GM12878 (cell line): ENCODE data around the gene C1QL1. TPM values are rescaled to one million over a fixed set of nuclear protein-coding genes. Genes with fewer than 3 reads are reported as not detected.

ENCODE experiments used
- ATAC-seq: fragments of 200-7000 bp; cut with Tn5 transposase; 3 replicates; pipeline ENCODE4 v1.9.1; 2020; ENCODE audit warnings: mild to moderate bottlenecking, moderate library complexity
- BruUV-seq: library from RNA; stranded (reverse); fragments of 400-500 nt; replicated peaks from 2 replicates; lab custom pipeline; 2021; lab: Mats Ljungman, UMichigan
- CTCF ChIA-PET: fragments of 300-600 bp; sonication (Branson Sonifier 250); formaldehyde crosslinking; extraction: SDS; loops from one replicate; lab custom pipeline; 2021; ENCODE audit warnings: inconsistent platforms; lab: Yijun Ruan, JAX
- POLR2A ChIA-PET: fragments of 350-600 bp; formaldehyde crosslinking; extraction: SDS; loops from one replicate; lab custom pipeline; 2021; ENCODE audit warnings: inconsistent platforms; lab: Charles Lee
- RAD21 ChIA-PET: fragments of 300-600 bp; sonication (Branson Sonifier 250); formaldehyde crosslinking; loops from one replicate; lab custom pipeline; 2023; ENCODE audit warnings: antibody characterized with exemption; ENCODE audit not compliant: unreplicated experiment; lab: Charles Lee
- SMC1A ChIA-PET: fragments of 300-600 bp; sonication (Branson Sonifier 250); formaldehyde crosslinking; loops from one replicate; lab custom pipeline; 2023; ENCODE audit not compliant: unreplicated experiment, uncharacterized antibody; lab: Charles Lee
- DNase-seq: peaks from one replicate; pipeline ENCODE4 v3.0.0-alpha.2; 2011; ENCODE audit warnings: low read depth, low spot score
- FAIRE-seq: peaks from 3 replicates; lab custom pipeline; 2011; peaks lifted over from hg19 to GRCh38; lab: Jason Lieb, UNC
- H2AFZ ChIP-seq: 2 replicates; pipeline ENCODE4 v1.6.0; 2011; ENCODE audit warnings: low read depth, low read length, control low read depth; ENCODE audit not compliant: control insufficient read depth
- H3K27ac ChIP-seq: 2 replicates; pipeline ENCODE4 v1.5.1; 2011; ENCODE audit warnings: control low read depth; ENCODE audit not compliant: control insufficient read depth, insufficient read depth
- H3K27me3 ChIP-seq, 2 experiments: replicated peaks in 1 of 2; 2 replicates each; pipeline versions ENCODE4 v1.6.0 to v1.6.1; 2011; ENCODE audit warnings: low read length in 1 of 2; ENCODE audit not compliant: control insufficient read depth in 2 of 2, insufficient read depth in 2 of 2
- H3K36me3 ChIP-seq, 2 experiments: 2 replicates each; pipeline ENCODE4 v1.5.1; 2011; ENCODE audit warnings: low read length in 1 of 2; ENCODE audit not compliant: control insufficient read depth in 2 of 2, insufficient read depth in 2 of 2
- H3K4me1 ChIP-seq: 2 replicates; pipeline ENCODE4 v1.6.1; 2011; ENCODE audit warnings: mild to moderate bottlenecking, low read length, moderate library complexity, mixed read lengths; ENCODE audit not compliant: control insufficient read depth, insufficient read depth
- H3K4me2 ChIP-seq: 2 replicates; pipeline ENCODE4 v1.6.0; 2011; ENCODE audit warnings: control low read depth; ENCODE audit not compliant: control insufficient read depth, insufficient read depth
- H3K4me3 ChIP-seq: fragments of 200-600 bp; sonication (generic); 2 replicates; pipeline ENCODE4 v1.5.1; 2016
- H3K79me2 ChIP-seq: 2 replicates; pipeline ENCODE4 v1.6.0; 2011; ENCODE audit warnings: low read length; ENCODE audit not compliant: control insufficient read depth, insufficient read depth
- H3K9ac ChIP-seq: 2 replicates; pipeline ENCODE4 v1.8.0; 2011; ENCODE audit warnings: low read length, control low read depth, mixed read lengths; ENCODE audit not compliant: control insufficient read depth, insufficient read depth
- H3K9me3 ChIP-seq: replicated peaks from 3 replicates; pipeline ENCODE4 v1.5.1; 2011; ENCODE audit warnings: mild to moderate bottlenecking, low read length; ENCODE audit not compliant: control insufficient read depth, insufficient read depth
- H4K20me1 ChIP-seq: 2 replicates; pipeline ENCODE4 v1.6.0; 2011; ENCODE audit not compliant: control insufficient read depth, insufficient read depth
- CBX5 ChIP-seq: sonication (generic); IDR thresholded peaks from 2 replicates; pipeline ENCODE4 v1.6.1; 2016; ENCODE audit warnings: low read depth, moderate library complexity, mild to moderate bottlenecking, inconsistent platforms
- CUX1 ChIP-seq: IDR thresholded peaks from 2 replicates; pipeline ENCODE4 v1.6.1; 2012; ENCODE audit warnings: improper control_type of control experiment, low read depth, low read length; ENCODE audit not compliant: insufficient replicate concordance
- MYB ChIP-seq: fragments of 150-350 bp; IDR thresholded peaks from 2 replicates; pipeline ENCODE4 v1.6.1; 2014; ENCODE audit warnings: mild to moderate bottlenecking, low read depth, low read length, borderline replicate concordance
- NFYB ChIP-seq: IDR thresholded peaks from 2 replicates; pipeline ENCODE4 v1.6.1; 2011; ENCODE audit warnings: low read depth, mild to moderate bottlenecking, low read length, improper control_type of control experiment, moderate library complexity; ENCODE audit not compliant: insufficient read depth
- NR2C2 ChIP-seq: IDR thresholded peaks from 2 replicates; pipeline ENCODE4 v1.6.1; 2011; ENCODE audit warnings: borderline replicate concordance, low read depth; ENCODE audit not compliant: control insufficient read depth, insufficient read length
- NRF1 ChIP-seq: conservative IDR thresholded peaks from 2 replicates; pipeline ENCODE4 v1.6.1; 2011; ENCODE audit warnings: mild to moderate bottlenecking, low read depth, low read length, improper control_type of control experiment
- POLR2AphosphoS2 ChIP-seq: IDR thresholded peaks from 2 replicates; pipeline ENCODE4 v1.6.1; 2011; ENCODE audit warnings: low read depth, mild to moderate bottlenecking, low read length, improper control_type of control experiment, moderate library complexity
- RCOR1 ChIP-seq: conservative IDR thresholded peaks from 2 replicates; pipeline ENCODE4 v1.6.1; 2012; ENCODE audit warnings: low read depth, low read length, improper control_type of control experiment
- RUNX3 ChIP-seq: IDR thresholded peaks from 2 replicates; pipeline ENCODE4 v1.6.1; 2012; ENCODE audit warnings: low read length, inconsistent platforms
- SIX5 ChIP-seq: IDR thresholded peaks from 2 replicates; pipeline ENCODE4 v1.6.1; 2011; ENCODE audit warnings: mild to moderate bottlenecking, low read depth, low read length, moderate library complexity; ENCODE audit not compliant: severe bottlenecking
- ZBTB4 ChIP-seq: fragments of 450-650 bp; formaldehyde crosslinking; IDR thresholded peaks from 2 replicates; pipeline ENCODE4 v1.4.0; 2022; ENCODE audit warnings: mild to moderate bottlenecking, moderate library complexity
- WGBS: methylation state at CpG from one replicate; pipeline ENCODE4 v1.1.6; 2016; ENCODE audit warnings: low lambda C conversion rate; ENCODE audit not compliant: insufficient replicate concordance, insufficient coverage; ENCODE audit errors: missing lambda C conversion rate; 5-methylcytosine and 5-hydroxymethylcytosine counted together
- in situ Hi-C: fragments of 300-500 bp; cut with MboI; formaldehyde crosslinking; loops from 9 replicates; pipeline ENCODE4 v1.14.3; 2018; ENCODE audit warnings: mixed read lengths
- intact Hi-C: fragments of 100-400 bp; cut with micrococcal nuclease; formaldehyde crosslinking; loops from one replicate; pipeline ENCODE4 v1.14.2; 2022; ENCODE audit not compliant: unreplicated experiment
- polyA plus RNA-seq, 11 experiments: library from polyadenylated mRNA; depleted of rRNA in 4 of 11; unstranded in 6 of 11; stranded (reverse) in 5 of 11; fragments of >200 nt; fragmentation: Nextera tagmentation in 4 of 11; fragmentation: Illumina TruSeq in 1 of 11; extraction: Ambion mirVana in 4 of 11; extraction: Trizol in 1 of 11; gene quantifications; 1 replicate in 1 of 11; 2 replicates in 10 of 11; pipeline versions ENCODE4 v1.2.1 to v1.2.3, GENCODE V29; 2011 to 2016; ENCODE audit warnings: inconsistent platforms in 2 of 11, missing spikeins in 2 of 11, low read depth in 1 of 11
- total RNA-seq, 4 experiments: library from RNA; depleted of rRNA in 3 of 4; stranded (reverse); fragments of >200 nt in 3 of 4; fragmentation: Illumina TruSeq in 1 of 4; extraction: Trizol in 1 of 4; gene quantifications; 2 replicates each; pipeline versions ENCODE4 v1.2.1 to v1.2.3, GENCODE V29; 2013 to 2021

Gene C1QL1
- total and polyA plus RNA-seq, 10 of the 15 experiments (the other 5 are each of a cell fraction or from before 2014, with no cell fraction given), result not detected

GRCh38 chr17:44915862-44916780 lies 52.0 kb downstream of the C1QL1 start (continued):
- no peak for TF ChIP-seq ZBTB4 (CRISPR knock-in tag)

GRCh38 chr17:44915321-44915726 lies 52.8 kb downstream of the C1QL1 start, which contains the start of gene GFAP:
GFAP (minus strand) TSS chr17:44915500; CDS start chr17:44915486, 14 bp downstream.
- SMC1A ChIA-PET, result interaction anchor here (1.0 kb wide), 1 partner anchor 16 kb away, joined by 3 read pairs; the partner anchor contains the start of gene EFTUD2
- POLR2A ChIA-PET, result no interaction called here
- Histone ChIP-seq H3K36me3 (no peaks in the 10 kb centered on the region), H4K20me1 (no peaks in the 10 kb centered on the region), H3K4me2 (no peak within 1 kb of the TSS), H3K9ac (no peak within 1 kb of the TSS), H3K27me3 (no peaks in the 10 kb centered on the region; a peak in 3 of 4 replicates), H3K27ac (no peak within 1 kb of the TSS), H3K79me2 (no peaks in the 10 kb centered on the region), H3K9me3 (no peaks in the 10 kb centered on the region), H2AFZ (no peak within 1 kb of the TSS), H3K4me1 (peaks cover 8% of the 10 kb centered on the region), H3K4me3 (no peak within 1 kb of the TSS)
- RAD21 ChIA-PET, result no interaction called here
- no peak for FAIRE-seq
- no TSS peak for BruUV-seq
- DNase-seq, result no peak
- no peak for ATAC-seq
- intact Hi-C loops (no loop called here), in situ Hi-C loops (no loop called here)
- 50% methylated on average over 17 of the region's 17 CpGs for WGBS
- CTCF ChIA-PET, result interaction anchor here (0.6 to 1.0 kb wide), 2 partner anchors 105 to 107 kb away, joined by 3 read pairs; no protein-coding TSS in a partner anchor
- TF ChIP-seq NFYB (no peak), POLR2AphosphoS2 (no peak), NRF1 (no peak), SIX5 (no peak), RUNX3 (no peak), CUX1 (no peak), MYB (no peak), NR2C2 (no peak), RCOR1 (no peak), CBX5 (no peak)
